ENCODE data around the gene RPL15. TPM values are rescaled to one million over a fixed set of nuclear protein-coding genes. Genes with fewer than 3 reads are reported as not detected.

RPL15 gene
- total and polyA plus RNA-seq, 2 of the 13 experiments (the other 11 are each of a cell fraction or from before 2014, with no cell fraction given) = 1,297 to 3,693 TPM

- peak; percentile 53; the same call in 1 of the 2 replicates for TF ChIP-seq ZNF337 (CRISPR knock-in tag; IDR thresholded peaks at IDR 0.05; ENCODE audit: borderline replicate concordance, low read depth)
- TF ChIP-seq RFX5 (IDR thresholded peaks at IDR 0.05; ENCODE audit: low read depth, low read length) = 0 out of 2 replicates have a peak, but pooled peaks have one; percentile 19
- TF ChIP-seq NFE2 (CRISPR knock-in tag; IDR thresholded peaks at IDR 0.05) = no peak
- TF ChIP-seq ZNF83 (CRISPR knock-in tag; IDR thresholded peaks at IDR 0.05; ENCODE audit: borderline replicate concordance) = no peak; the same call in 1 of the 2 replicates
- peak; percentile 53; the same call in 1 of the 2 replicates for TF ChIP-seq TFAP4 (IDR thresholded peaks at IDR 0.05; ENCODE audit: borderline replicate concordance, low read depth)
- TF ChIP-seq ZNF543 (CRISPR knock-in tag; IDR thresholded peaks at IDR 0.05) = peak; percentile 83; the same call in 1 of the 2 replicates
- no peak for TF ChIP-seq U2AF1 (optimal IDR thresholded peaks at IDR 0.05; ENCODE audit: low read depth, low read length)
- peak; percentile 76; the same call in 1 of the 2 replicates for TF ChIP-seq ZNF234 (CRISPR knock-in tag; conservative IDR thresholded peaks at IDR 0.05)
- no peak for TF ChIP-seq ZBTB43 (CRISPR knock-in tag; conservative IDR thresholded peaks at IDR 0.05)
- TF ChIP-seq, protein P1, sequence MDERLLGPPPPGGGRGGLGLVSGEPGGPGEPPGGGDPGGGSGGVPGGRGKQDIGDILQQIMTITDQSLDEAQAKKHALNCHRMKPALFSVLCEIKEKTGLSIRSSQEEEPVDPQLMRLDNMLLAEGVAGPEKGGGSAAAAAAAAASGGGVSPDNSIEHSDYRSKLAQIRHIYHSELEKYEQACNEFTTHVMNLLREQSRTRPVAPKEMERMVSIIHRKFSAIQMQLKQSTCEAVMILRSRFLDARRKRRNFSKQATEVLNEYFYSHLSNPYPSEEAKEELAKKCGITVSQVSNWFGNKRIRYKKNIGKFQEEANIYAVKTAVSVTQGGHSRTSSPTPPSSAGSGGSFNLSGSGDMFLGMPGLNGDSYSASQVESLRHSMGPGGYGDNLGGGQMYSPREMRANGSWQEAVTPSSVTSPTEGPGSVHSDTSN (CRISPR knock-in tag; IDR thresholded peaks at IDR 0.05) = no peak
- TF ChIP-seq HNF1A (IDR thresholded peaks at IDR 0.05; ENCODE audit: low read depth) = no peak
- TF ChIP-seq HNF1A (CRISPR knock-in tag; IDR thresholded peaks at IDR 0.05; ENCODE audit: borderline replicate concordance) = 0 out of 2 replicates have a peak, but pooled peaks have one; percentile 33
- TF ChIP-seq ZNF333 (CRISPR knock-in tag; IDR thresholded peaks at IDR 0.05; ENCODE audit: borderline replicate concordance) = peak; percentile 77; the same call in 1 of the 2 replicates
- TF ChIP-seq HCFC1 (IDR thresholded peaks at IDR 0.05; ENCODE audit: low read depth, low read length) = no peak; the same call in 1 of the 2 replicates
- TF ChIP-seq ZMYM4 (CRISPR knock-in tag; IDR thresholded peaks at IDR 0.05) = peak; percentile 86
- TF ChIP-seq NFE2L2 (IDR thresholded peaks at IDR 0.05; ENCODE audit: low read length) = no peak
Observed at GRCh38 chr3:23945913-23946687, 29.2 kb downstream of the RPL15 start (continued).
